NCI-H1092 treated with DMSO at 0.1 percent for 48 hours (cell line): ENCODE results near the gene TBC1D17.
A peak's percentile ranks its signal among the peaks of the same experiment; 100 is the strongest.

ENCODE experiments used
- DNase-seq: peaks from one replicate; lab custom pipeline; 2025; lab: John Stamatoyannopoulos, UW

TBC1D17 gene

DNA sequence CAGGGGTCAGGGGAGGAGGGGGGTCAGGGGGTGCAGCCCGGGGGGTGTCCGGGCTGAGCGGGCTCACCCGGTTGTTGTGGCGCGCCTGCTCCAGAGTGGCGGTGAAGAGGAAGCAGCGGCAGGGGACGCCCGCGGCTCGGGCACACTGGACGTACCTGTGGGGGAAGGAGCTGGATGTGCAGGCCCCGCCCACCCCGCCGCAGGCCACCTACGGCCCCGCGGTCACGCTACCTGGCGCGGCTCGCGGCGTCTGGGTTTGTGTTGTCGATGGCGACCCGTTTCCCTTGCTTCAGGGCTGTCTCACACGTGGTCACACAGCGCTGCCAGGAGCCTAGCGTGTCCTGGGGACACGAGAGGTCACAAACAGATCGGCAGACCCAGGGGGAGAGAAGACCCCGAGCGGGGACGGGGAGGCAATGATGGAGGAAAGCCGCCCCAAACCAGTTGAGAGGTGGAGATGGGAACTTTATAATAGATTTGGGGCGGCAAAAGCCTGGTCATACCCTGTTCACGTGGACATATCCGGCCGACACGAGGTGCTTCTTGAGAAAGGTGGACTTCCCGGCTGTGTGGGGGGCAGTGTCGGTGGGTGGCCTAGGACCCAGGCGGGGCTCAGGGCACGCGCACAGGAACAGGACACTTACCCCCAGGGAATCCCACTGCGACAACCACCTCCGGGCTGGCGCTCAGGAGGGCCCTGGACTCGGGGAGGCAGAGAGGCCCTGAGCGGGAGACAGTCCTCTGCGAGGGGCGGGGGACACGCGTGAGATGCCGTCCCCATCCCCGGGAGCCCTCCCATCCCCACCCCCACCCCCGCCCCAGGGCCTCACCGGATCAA lies 15.7 kb upstream of the TBC1D17 start:
- no peak for DNase-seq

DNA sequence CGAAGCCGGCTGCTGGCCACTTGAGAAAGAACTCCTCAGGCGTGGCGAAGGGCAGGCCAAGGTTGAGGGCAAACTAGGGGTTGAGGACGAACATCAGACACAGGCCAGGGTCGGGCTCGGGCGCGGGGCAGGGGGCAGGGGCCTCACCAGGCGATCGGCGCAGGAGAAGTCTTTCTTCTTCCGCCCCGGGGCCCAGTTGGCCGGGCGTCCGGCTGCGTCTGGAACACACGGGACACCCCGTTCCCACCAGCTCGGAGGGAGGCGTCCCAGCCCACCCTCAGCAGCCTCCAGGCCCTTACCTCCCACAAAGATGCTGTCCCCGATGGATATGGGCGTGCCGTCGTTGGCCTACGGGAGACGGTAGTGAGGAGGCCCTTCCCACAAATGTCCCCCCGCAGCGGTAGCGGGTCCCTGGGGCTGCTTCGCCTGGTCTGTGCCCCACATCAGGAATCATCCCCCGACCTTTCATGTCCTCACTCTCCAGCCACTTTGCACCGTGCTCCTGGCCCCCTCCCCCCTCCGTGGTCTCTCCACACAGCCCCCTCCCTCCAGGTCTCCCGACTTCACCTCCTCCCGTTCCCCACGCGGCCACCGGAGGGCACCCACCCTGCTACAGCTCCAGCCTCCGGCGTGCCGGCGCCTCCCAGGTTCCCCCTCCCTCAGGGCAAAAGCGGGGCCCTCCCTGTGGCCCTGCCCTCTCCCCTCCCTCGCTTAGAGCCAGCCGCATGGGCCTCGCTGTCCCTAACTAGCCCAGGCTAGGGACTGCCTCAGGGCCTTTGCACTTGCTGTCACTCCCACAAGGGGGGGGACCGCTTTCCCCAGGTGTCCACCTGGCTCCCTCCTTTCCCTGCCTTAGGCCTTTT lies 14.9 kb upstream of the TBC1D17 start:
- DNase-seq: no peak

DNA sequence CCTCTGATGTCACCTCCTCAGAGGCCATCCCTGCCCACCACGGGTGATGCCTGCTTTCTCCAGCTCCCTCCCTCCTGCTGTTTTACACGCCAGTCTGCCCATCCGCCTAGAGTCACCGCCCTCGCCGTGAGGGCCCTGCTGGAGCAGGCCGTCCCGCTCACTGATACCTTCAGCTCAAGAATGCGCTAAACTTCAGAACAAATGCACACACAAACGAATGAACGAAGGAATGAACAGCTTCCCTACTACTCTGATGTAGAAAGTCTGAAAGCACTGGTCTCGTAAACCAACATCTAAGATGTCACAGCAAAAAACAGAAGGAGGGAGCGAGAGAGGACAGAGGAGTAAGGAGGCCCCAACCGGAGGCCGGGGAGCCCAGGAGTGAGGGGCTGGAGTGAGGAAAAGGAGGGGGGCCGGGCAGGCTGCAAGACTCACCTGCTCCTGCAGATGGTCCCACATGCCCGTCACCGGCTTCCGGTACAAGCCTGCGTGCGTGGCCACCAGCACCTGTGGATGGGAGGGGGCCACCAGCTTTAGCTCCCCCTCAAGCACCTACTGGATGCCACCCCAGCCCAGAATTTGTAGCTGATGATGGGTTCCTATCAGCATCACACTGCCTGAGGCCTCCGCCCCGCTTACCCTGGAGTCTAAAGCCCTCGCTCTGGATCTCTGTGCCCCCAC lies 14.1 kb upstream of the TBC1D17 start:
- DNase-seq: no peak

DNA sequence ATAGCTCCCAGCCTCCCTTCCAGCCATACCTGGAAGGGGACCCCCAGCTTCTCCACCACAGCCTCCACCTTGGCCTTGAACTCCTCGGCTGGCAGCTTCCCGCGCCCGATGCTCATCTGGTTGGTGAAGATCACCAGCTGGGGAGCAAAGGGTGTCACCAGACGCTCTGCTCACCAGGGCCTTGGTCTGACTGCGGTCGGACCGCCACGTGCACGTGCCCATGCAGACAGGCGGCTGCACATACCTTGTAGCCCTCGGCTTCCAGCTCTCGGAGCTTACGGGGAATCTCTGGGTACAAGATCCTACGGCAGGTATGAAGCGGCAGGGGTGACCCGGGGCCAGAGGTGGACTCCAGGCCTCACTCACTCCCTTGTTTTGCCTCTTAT lies 13.6 kb upstream of the TBC1D17 start:
- DNase-seq: no peak

DNA sequence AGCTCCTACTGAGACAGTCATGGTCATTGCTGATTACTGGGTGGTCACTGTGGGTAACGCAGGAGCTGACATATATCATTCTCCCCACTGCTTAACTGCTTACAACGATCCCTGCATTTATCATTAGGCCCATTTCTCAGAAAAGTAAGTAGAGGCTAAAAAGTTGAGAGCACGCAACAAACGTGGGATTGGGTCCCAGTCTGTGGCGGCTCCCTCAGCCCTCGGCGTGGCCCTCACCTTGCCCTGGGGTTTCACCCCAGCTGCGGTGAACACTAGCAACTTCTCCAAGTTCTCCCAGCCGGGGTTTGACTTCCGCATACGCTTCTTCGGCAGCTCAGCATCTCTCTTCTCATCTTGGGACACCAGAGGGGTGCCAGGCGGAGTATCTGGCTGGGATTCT lies 12.6 kb upstream of the TBC1D17 start:
- DNase-seq: no peak

DNA sequence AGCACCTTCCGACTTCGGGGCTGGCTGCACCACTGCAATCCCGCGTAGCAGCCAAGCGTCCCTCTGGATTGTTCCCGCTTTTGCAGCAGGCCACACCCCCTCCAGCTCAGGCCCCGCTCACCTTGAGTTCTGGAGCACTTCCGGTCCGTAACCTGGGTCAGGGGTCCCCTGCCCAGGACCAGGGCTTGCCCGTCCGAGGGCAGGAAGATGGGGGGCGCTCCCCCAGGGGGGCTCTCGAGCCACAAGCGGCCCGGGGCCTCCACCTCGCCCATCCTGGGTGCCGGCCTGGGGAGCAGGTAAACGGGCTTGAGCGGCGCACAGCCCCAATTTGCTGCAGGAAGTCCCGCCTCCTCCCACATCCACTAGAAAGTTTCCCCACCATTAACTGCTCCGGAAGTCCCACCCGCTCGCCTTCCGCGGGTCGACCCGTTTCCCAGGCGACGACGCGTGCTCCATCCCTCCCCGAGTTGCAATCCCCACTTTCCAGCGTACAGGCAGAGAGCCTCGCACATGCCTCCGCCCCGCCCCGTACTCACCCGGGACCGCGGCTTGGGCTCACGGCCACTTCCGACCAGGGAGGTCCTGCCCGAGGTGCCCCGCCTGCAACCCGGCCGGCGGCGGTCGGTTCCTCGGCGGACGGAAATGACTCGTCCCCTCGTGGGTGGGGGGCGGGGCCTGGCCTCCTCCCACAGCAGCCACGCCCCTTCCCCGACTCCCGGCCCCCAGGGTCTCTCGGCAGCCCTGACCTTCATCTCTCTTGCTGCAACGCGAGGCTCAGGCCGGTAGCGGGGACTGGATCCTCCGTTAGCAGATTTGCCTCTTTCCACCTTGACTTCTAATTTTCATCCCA lies 10.3 kb upstream of the TBC1D17 start, which contains the start of gene PNKP:
TSS of gene PNKP (minus strand) at position 644 of the 850 bp plus-strand sequence. CDS start at position 272, 372 bp downstream.
- peak; percentile 87 for DNase-seq

DNA sequence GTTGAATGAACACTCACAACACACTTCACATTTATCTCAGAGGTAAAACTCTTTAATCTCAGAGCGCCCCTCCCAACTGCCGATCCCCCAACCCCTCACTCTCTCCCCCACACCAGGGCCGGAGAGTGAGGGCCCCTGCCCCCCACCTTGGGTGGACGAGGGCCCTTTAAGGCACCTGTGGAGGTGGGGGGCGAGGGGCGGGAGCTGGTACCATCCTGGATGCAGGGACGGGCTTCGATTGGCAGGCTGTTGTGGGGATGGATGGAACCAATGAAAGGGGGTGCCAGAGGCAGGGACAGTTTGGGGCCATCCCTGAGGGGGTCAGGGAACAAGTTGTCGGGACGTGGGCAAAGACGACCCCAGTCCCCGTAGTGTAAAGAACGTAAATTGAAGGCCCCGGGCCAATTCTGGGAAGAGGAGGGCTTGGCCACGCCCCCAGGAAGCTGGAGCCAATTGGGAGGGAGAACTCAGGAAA lies 8.5 kb upstream of the TBC1D17 start:
- no peak for DNase-seq

DNA sequence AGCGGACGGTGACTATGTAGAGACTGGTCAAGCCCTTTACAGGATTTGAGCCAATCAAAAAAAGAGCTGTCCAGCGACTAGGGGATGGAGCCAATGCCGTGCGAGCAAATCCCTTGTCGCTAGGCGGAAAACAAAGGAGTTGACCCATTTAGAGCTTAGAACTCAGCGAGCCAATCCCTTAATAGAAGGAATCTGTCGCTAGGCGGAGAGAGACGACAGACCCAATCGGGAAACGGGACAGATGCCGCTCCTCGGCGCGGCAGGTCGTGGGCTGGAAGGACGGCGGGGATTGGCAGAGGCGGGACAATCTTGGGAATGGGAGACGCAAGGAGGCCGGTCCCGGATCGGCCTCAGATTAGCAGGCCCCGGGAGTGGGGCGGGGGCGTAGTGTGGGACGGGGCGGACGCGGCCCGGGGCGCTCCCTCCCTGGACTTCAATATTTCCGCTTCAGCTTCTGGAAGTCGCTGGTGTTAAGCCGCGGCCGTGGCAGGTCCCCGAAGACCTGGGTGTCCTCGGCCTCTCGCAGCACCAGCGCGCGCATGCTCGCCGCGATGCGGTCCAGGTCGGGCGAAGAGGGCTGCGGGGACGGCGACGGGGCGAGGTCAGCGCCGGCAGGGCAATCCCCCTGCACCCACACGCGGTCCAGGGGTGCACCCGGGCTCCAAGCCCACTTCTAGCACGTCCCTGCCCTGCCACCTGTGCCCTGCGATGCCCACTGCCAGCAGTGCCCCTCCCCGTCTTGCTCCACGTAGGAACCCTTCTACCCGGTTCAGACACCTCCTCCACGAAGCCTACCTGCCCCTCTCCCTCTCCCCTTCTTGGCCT lies 7.8 kb upstream of the TBC1D17 start:
- peak; percentile 98 for DNase-seq

DNA sequence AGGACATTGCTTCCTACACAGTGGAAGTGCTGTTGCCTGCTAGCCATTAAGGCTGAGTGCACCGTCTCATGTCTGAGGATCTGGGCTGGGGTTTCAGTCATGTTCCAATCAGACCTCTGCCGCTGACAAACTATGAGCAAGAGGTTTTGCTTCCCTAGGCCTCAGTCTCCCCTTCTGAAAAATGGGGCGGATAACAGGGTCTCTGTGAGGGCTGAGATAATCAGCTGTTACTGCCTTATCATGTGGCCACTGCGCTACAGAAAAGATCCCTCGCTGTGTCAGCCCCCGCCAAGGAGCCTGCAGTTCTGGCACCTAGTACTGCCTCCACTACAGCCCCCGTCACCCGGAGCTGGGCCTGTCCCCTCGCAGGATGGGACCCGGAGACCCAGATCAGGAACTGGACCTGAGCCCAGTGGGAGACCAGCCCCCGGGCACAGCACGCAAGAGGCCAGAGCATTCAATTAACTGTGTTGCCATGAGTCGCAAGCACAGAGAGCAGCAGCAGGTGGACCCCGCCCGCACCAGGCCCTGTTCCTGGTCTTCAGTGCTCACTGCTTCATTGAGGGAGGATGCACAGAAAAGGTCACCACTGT lies 7.1 kb upstream of the TBC1D17 start:
- DNase-seq: no peak

DNA sequence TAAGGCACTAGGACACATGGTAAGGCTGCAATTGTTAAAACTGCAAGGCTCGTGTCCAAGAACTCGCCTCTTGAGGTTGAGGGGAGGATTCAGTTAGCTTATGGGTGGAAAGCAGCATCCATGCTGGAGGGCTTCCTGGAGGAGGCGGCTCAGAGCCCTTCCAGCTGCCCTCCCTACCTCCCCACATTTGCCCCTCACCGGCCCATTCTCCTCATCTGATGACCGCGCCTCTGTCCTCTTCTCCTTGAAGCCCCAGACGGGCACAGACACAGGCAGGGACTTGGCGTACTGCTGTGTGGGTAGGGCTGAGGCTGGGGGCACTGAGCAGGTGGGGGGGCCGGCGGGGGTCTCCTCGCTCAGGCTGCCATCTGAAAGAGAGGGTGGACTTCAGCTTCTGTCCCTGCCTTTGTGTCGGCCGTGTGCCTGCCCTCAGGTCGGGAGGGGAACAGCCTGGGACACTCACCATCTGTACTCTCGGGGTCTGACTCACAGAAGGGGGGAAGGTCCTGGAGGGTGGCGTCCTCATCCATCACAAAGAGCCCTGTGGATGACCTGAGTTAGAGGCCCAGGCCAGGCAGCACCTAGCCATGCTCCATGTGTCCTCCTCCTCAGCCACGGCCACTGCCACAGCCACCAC lies 6.0 kb upstream of the TBC1D17 start:
- no peak for DNase-seq

DNA sequence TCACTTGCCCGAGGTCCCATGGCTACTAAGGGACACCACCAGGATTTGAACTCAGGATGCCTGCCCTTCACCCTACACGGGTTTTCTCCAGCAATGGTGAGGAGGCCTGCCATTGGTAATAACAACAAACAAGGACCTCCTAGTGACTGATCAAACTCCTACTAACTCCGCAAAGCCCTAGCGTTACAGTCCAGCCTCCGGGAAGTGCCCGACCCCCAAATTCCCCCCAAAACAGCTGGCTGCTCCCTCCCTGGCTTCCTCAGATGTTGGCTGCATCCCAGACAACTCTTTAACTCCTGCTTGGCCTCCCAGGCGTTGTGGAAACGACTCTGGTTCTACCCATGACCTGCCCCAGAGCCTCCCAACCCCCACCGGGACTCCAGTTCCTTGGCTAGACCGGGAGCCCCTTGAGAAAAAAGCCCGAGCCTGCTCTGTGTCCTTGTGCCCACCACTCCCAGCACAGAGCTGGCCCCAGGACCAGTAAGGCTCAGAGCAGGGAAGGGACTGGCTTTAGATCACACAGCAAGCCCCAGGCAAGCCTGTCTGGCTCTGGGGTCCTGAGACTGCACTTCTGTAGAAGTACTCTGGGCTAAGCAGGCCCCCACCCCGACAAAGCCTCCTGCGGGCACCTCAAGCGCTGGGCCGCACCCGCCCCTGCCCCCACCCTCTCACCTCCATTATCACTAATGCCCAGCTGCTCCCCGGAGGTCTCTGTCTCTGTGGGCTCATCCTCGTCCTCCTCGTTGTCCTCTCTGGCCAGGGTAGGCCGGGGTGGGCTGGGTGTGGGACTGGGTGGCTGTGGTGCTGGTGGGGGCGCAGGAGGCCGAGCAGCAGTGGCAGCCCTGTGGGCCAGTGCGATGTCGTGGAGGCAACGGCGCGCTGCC lies 5.0 kb upstream of the TBC1D17 start:
- DNase-seq: no peak

DNA sequence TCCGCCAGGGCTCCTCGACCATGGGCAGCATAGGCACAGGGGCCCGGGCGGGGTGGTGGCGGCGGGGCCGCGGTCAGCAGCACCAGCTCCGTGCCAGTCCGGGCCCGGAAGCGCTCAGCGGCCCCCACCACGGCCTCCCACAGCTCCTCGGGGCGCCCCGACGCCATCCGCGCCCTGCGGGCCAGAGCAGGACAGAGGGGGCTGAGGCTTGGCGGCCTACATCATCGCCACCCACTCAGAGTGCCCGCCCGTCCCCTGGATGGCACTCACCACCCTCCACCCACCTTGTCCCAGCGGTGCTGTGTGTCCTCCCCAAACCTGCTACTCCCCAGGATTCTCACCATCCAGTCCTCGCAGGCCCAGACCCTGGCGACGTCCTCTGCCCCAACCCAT lies 4.4 kb upstream of the TBC1D17 start:
- no peak for DNase-seq

DNA sequence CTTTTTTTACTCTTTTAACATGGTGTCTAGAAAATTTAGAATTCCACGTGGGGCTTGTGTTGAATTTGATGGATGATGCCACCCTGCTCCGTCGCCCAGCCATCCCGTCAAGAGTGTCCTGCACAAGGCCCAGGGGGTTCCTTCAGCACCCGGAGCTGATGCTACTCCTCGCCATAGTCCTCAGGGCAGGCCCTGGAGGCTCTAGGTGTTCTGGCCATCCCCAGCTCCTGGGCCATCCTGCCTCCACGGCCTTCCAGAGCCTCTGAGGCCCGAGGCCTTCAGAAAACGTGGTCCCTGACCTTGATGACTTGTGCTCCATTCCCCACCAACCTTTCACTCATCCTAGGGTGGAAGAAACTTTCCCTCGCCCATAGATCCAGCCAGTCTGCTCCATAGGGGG lies 3.7 kb upstream of the TBC1D17 start:
- no peak for DNase-seq

DNA sequence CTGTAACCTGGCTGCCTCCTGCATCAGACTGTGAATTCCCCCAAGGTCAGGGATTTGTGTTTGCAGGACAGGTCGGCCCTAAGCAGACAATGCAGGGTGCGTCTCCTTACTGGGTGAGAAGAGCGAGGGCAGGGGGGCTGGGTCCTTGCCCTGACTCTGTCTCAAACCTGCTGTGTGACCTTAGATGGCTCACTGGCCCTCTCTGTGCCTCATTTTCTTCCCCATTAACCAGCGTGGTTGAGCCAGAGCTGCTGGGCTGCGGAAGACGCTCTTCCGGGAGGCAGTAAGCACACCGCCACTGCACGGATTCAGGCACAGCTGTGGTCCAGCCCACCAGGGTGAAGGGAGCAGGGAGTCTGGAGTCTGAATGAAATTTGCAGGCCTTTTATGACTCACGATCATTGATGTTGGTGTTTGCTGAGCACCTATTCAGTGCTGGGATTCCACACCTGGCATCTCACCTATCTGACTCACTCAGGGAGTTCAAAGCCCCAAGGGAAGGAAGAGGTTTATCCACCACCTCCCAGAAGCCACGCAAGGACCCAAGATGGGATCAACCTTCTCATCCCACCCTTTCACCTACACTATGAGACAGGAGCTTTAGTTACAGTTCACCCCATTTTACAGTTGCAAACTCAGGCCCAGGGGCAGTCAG lies 2.9 kb upstream of the TBC1D17 start:
- no peak for DNase-seq

DNA sequence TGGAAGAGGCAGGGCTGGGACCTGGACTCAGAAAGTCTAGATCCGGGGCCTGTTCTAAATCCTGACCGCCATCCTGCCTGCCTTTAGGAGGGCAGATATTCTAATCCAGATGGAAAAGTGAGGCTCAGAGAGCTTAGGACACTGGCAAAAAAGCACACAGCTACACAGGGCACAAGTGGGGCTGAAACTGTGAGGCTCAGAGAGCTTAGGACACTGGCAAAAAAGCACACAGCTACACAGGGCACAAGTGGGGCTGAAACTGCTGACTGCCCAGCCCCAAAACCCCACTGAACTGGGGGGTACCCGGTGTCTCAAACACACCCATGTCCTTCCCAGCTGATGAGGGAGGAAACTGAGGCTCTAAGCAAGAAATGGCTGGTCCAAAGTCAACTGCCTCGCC lies 2.3 kb upstream of the TBC1D17 start:
- DNase-seq: no peak

DNA sequence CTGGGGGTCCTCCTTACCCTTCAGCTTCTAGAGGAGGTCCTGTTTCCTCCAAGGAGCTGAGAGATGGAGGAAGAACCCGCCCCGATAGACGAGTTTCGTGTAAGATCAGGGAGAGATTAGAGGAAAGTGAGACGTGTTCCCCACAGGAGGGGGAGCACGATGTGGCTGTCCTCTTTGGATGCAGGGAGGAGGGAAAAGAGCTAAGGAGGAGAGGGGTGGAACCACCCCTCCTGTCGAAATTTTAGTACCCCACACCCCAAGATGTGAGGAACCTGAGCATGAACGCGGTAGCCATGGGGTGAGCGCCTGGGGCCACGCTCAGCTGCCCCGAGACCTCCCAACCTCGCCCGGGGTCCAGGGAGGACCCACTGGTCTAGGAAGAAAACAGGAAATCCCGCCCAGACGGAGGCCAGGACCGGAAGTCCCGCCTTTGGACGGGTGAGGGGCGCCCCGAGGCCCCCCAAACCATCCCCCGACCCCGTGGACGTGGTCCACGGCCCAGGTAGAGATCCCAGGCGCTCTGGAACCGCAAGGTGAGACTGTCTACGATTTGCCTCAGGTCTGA lies 1.6 kb upstream of the TBC1D17 start:
- peak; percentile 12 for DNase-seq

DNA sequence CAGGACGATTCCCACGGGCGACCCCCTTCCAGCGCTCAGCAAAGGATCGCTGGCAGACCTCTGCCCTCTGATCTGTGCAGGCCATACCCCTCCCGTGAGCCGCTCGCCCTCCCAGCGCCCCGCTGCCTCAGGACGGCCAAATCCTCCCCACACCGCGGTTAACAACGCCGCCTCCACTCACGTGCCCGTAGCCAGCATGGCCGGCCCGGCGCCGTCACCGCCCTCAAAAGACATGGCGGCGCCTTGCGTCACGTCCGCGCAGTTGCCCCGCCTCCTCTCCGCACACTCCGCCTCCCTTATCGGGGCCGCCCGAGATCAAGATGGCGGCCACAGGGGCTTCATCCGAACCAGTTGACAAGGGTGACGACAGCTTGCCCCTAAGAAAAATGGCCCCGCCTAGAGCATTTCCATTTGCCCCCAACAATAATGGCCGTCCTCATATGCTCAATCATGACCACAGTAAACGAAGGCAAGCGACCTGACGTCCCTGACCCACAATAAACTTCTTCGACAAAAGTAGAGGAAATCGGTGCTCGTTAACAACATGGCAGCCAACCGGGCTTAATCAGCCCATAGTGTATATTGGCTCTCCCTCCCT lies 981 bp upstream of the TBC1D17 start:
- DNase-seq: peak; percentile 97
